Cardiac fibroblast (primary cell): Measurements from ENCODE around the gene CELF1.

Experiments
- DNase-seq, 2 donors: peaks; one replicate each; pipeline versions ENCODE4 v3.0.0 to v3.0.0-alpha.2; 2010; ENCODE audit warnings: low read depth in 2 of 2
- H3K4me3 ChIP-seq, 2 donors: replicated peaks in 1 of 2; 1 replicate in 1 of 2; 2 replicates in 1 of 2; pipeline ENCODE4 v1.5.1; 2011; ENCODE audit warnings: low read depth in 2 of 2, low read length in 2 of 2, mild to moderate bottlenecking in 2 of 2, moderate library complexity in 1 of 2
- TF ChIP-seq, protein P1 (sequence below): IDR thresholded peaks from one replicate; pipeline ENCODE4 v1.5.1; 2011; ENCODE audit warnings: low read depth, mild to moderate bottlenecking, low read length, inconsistent platforms

CELF1 gene

DNA sequence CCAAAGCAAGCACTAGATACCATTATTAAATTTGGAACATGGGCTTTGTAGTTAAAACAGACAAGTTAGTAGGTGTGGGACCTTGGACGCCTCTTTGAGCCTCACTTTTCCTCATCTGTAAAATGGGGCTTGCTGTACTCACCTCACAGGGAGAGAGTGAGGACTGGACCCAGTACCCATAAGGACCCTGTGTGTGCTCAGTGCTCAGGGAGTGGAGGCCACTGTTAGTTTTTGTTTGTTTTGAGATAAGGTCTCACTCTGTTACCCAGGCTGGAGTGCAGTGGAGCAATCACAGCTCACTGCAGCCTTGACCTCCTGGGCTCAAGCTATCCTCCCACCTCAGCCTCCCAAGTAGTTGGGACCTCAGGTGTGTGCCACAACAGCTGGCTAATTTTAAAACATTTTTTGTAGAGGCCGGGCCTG is 112.9 kb downstream of the CELF1 start:
- no peak for DNase-seq
- TF ChIP-seq, protein P1, sequence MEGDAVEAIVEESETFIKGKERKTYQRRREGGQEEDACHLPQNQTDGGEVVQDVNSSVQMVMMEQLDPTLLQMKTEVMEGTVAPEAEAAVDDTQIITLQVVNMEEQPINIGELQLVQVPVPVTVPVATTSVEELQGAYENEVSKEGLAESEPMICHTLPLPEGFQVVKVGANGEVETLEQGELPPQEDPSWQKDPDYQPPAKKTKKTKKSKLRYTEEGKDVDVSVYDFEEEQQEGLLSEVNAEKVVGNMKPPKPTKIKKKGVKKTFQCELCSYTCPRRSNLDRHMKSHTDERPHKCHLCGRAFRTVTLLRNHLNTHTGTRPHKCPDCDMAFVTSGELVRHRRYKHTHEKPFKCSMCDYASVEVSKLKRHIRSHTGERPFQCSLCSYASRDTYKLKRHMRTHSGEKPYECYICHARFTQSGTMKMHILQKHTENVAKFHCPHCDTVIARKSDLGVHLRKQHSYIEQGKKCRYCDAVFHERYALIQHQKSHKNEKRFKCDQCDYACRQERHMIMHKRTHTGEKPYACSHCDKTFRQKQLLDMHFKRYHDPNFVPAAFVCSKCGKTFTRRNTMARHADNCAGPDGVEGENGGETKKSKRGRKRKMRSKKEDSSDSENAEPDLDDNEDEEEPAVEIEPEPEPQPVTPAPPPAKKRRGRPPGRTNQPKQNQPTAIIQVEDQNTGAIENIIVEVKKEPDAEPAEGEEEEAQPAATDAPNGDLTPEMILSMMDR, result no peak
- H3K4me3 ChIP-seq, result no peak overlapping the region

DNA sequence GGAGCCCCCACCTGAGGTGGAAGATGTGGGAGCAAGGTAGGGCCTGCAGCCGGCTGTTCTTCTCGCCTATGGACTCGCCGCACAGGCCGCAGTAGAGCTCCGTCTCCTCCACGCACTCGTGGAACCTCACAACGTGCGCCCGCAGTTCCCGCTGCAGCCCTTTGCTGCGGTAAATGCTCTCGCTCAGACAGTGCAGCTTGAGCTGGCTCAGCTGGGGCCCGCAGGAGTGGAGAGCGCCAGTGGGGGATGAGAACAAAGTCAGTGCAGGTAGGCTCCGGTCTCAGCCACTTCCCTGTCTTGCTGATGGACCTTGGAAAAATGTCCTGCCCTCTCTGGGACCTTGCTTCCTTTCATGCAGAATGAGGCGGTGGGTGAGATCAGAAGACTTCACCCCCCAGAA is 114.2 kb downstream of the CELF1 start:
- TF ChIP-seq, protein P1, result no peak
- DNase-seq, result no peak
- H3K4me3 ChIP-seq, result no peak overlapping the region

DNA sequence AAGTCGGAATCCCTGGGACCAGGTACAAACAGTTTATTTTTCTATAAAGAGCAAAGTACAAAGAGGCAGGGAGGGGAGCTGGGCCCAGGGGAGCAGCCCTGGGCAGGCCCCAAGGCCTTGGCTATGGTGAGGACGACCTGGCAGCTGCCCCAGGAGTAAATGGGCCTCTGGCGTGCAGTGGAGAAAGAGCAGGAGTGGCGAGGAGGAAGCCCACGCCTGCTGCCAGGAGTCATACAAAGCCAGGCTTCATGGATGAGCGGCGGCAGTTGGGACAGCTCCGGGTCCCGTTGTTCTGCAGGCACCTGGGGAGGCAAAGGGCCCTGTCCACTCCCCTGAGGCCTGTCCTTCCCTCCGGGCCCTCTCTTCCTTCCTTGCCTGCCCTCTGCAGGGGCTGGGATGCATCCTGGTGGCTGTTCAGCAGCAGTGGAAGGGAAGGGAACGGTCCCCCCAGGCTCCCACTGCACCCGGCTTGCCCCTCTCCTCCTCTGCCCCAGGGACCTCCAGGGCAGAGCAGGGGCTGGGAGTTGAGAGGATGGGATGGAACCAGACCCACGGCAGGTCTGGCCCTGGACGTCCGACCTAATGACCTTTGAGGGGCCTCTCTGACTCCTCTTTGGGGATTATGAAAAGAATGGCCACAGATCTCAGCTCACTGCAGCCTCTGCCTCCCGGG is 115.0 kb downstream of the CELF1 start:
- DNase-seq, result no peak

DNA sequence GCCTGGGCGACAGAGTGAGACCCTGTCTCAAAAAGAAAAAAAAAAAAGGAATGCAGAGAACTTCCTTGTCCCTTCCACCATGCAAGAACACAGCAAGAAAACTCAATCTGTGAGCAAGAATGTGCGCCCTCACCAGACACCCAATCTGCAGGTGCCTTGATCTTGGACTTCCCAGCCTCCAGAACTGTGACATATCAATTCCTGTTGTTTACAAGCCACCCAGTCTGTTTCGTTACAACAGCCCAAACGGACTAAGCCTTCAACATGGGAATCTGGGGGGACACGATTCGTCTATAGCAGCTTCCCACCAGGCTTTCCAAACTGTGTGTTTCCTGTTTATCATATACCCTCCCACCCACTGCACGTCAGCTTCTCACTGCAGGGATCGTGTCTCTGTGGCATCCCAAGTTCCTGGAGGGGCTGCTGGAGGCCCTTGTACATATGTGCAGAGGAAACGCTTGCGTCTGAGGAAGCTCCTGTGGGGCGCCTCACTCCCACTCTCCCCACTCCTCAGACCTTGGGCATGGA is 115.7 kb downstream of the CELF1 start:
- TF ChIP-seq, protein P1, result no peak
- no peak for DNase-seq
- H3K4me3 ChIP-seq, result no peak overlapping the region

More for the DNA sequence above, 115.0 kb downstream of the CELF1 start:
- H3K4me3 ChIP-seq, result no peak overlapping the region
- TF ChIP-seq, protein P1, result no peak

DNA sequence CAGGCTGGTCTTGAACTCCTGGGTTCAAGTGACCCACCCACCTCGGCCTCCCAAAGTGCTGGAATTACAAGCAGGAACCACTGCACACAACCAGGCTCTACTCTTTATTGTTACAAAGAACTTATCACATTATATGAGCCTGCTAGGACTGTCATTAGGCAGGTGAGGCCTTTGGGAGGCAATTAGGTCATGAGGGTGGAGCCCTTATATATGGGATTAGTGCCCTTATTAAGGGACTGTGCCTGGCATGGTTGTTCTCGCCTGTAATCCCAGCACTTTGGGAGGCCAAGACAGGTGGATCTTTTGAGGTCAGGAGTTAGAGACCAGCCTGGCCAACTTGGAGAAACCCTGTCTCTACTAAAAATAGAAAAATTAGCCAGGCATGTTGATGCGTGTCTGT is 116.2 kb downstream of the CELF1 start:
- TF ChIP-seq, protein P1, result no peak
- H3K4me3 ChIP-seq, result no peak overlapping the region
- DNase-seq, result no peak

DNA sequence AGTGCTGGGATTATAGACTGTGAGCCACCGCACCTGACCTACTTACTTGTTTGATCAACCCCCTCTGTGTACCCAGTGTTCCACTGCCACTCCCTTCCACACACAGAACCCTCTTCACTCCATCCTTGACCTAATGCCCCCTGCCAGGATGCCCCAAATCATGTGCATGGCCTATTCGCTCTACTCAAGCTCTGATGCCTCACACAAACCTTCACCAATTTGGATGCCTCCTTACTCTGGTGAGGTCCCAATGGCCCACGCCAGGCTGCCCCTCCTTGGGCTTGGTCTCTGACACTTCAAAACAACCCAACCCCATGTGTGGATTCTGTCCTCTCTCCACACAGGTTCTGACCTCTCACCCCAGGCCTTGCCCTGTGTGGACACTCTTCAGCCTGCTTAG is 117.2 kb downstream of the CELF1 start:
- H3K4me3 ChIP-seq, result no peak overlapping the region
- TF ChIP-seq, protein P1, result no peak
- no peak for DNase-seq
